GM12892 (cell line): ENCODE results near the gene PRF1.

Experiments
- POLR2A ChIP-seq: IDR thresholded peaks from 2 replicates; pipeline ENCODE4 v1.6.1; 2011; ENCODE audit warnings: low read depth, low read length, control low read depth
- POLR2AphosphoS5 ChIP-seq: IDR thresholded peaks from 2 replicates; pipeline ENCODE4 v1.6.1; 2011; ENCODE audit warnings: low read depth, low read length, control low read depth
- TAF1 ChIP-seq: IDR thresholded peaks from 2 replicates; pipeline ENCODE4 v1.6.1; 2011; ENCODE audit warnings: low read depth, mild to moderate bottlenecking, control low read depth, low read length, borderline replicate concordance

GRCh38 chr10:70584909-70585544, 17.5 kb downstream of the PRF1 start:
- TF ChIP-seq POLR2A (no peak), POLR2AphosphoS5 (no peak), TAF1 (no peak)
